K562 (cell line): ENCODE data around the gene VWA1. TPM values are rescaled to one million over a fixed set of nuclear protein-coding genes. Genes with fewer than 3 reads are reported as not detected.

Experiments
- ATAC-seq: fragments of 200-7000 bp; cut with Tn5 transposase; 3 replicates; pipeline ENCODE4 v1.9.1; 2020; ENCODE audit warnings: moderate library complexity
- BruUV-seq: library from RNA; stranded (reverse); fragments of 400-500 nt; replicated peaks from 2 replicates; lab custom pipeline; 2021; lab: Mats Ljungman, UMichigan
- CTCF ChIA-PET: fragments of 300-600 bp; formaldehyde crosslinking; extraction: SDS; loops from one replicate; lab custom pipeline; 2021; ENCODE audit warnings: low intra/inter-chr PET ratio; lab: Yijun Ruan, JAX
- POLR2A ChIA-PET: fragments of 300-600, 350-650 bp; sonication (Branson Sonifier 250); formaldehyde crosslinking; extraction: SDS; loops from one replicate; lab custom pipeline; 2021; ENCODE audit warnings: antibody characterized with exemption, inconsistent platforms; lab: Yijun Ruan, JAX
- DNase-seq, 4 experiments: peaks; one replicate each; pipeline versions ENCODE4 v3.0.0 to v3.0.0-alpha.2; 2011 to 2018; ENCODE audit warnings: low spot score in 3 of 4, mixed read lengths in 3 of 4; ENCODE audit errors: extremely low read depth in 1 of 4
- FAIRE-seq: peaks from 2 replicates; lab custom pipeline; 2011; peaks lifted over from hg19 to GRCh38; lab: Jason Lieb, UNC
- H2AFZ ChIP-seq: 2 replicates; pipeline ENCODE4 v1.6.0; 2011; ENCODE audit warnings: low read depth, low read length, control low read depth, inconsistent platforms
- H3K27ac ChIP-seq: fragments of 200-600 bp; 3 replicates; pipeline ENCODE4 v1.8.0; 2011; ENCODE audit warnings: low read depth, mild to moderate bottlenecking, control low read depth, inconsistent platforms, low read length, moderate library complexity, mixed read lengths; ENCODE audit errors: extremely low read depth
- H3K27me3 ChIP-seq, 2 experiments: fragments of 300-600 bp in 1 of 2; 2 replicates in 1 of 2; 3 replicates in 1 of 2; pipeline versions ENCODE4 v1.6.0 to v1.8.0; 2011; ENCODE audit warnings: inconsistent platforms in 2 of 2, low read length in 2 of 2, mild to moderate bottlenecking in 1 of 2, mixed read lengths in 1 of 2, moderate library complexity in 1 of 2; ENCODE audit not compliant: control insufficient read depth in 2 of 2, insufficient read depth in 2 of 2
- H3K36me3 ChIP-seq: fragments of 300-600 bp; 3 replicates; pipeline ENCODE4 v1.8.0; 2011; ENCODE audit warnings: mild to moderate bottlenecking, low read length, inconsistent platforms; ENCODE audit not compliant: control insufficient read depth, insufficient read depth
- H3K4me1 ChIP-seq, 2 experiments: fragments of 200-600 bp in 1 of 2; replicated peaks in 1 of 2; 2 replicates in 1 of 2; 3 replicates in 1 of 2; pipeline versions ENCODE4 v1.5.1 to v1.8.0; 2011; ENCODE audit warnings: inconsistent platforms in 2 of 2, low read length in 2 of 2, mild to moderate bottlenecking in 1 of 2, mixed read lengths in 1 of 2, moderate library complexity in 1 of 2; ENCODE audit not compliant: control insufficient read depth in 2 of 2, insufficient read depth in 2 of 2
- H3K4me2 ChIP-seq: 2 replicates; pipeline ENCODE4 v1.6.1; 2011; ENCODE audit warnings: low read length, control low read depth, inconsistent platforms, mixed read lengths; ENCODE audit not compliant: insufficient read depth
- H3K4me3 ChIP-seq: fragments of 200-600 bp; sonication (generic), shearing (Covaris generic); 2 replicates; pipeline ENCODE4 v1.5.1; 2016; ENCODE audit warnings: control low read depth, inconsistent platforms
- H3K79me2 ChIP-seq: fragments of 200-600 bp; 3 replicates; pipeline ENCODE4 v1.8.0; 2011; ENCODE audit warnings: low read length, inconsistent platforms; ENCODE audit not compliant: control insufficient read depth, insufficient read depth
- H3K9ac ChIP-seq, 2 experiments: 2 replicates each; pipeline versions ENCODE4 v1.6.0 to v1.6.1; 2011; ENCODE audit warnings: low read depth in 2 of 2, low read length in 2 of 2, control low read depth in 1 of 2, inconsistent platforms in 1 of 2, mild to moderate bottlenecking in 1 of 2, mixed read lengths in 1 of 2; ENCODE audit not compliant: insufficient read depth in 1 of 2
- H3K9me1 ChIP-seq: one replicate; pipeline ENCODE4 v1.6.0; 2011; ENCODE audit warnings: inconsistent platforms, mild to moderate bottlenecking, low read length, moderate library complexity; ENCODE audit not compliant: control insufficient read depth, insufficient read depth
- H3K9me3 ChIP-seq: replicated peaks from 2 replicates; pipeline ENCODE4 v1.5.1; 2011; ENCODE audit warnings: low read depth, low read length, inconsistent platforms; ENCODE audit not compliant: control insufficient read depth, insufficient read depth
- H4K20me1 ChIP-seq: replicated peaks from 2 replicates; pipeline ENCODE4 v1.6.1; 2011; ENCODE audit warnings: low read length, inconsistent platforms, mixed read lengths; ENCODE audit not compliant: control insufficient read depth, insufficient read depth
- HMGN3 ChIP-seq: IDR thresholded peaks from 2 replicates; pipeline ENCODE4 v1.6.1; 2011; ENCODE audit warnings: borderline replicate concordance, low read depth, mild to moderate bottlenecking, mixed read lengths, low read length; ENCODE audit not compliant: insufficient read length; ENCODE audit errors: extremely low read depth
- PTBP1 ChIP-seq: fragments of 200-400 bp; formaldehyde crosslinking; IDR thresholded peaks from 2 replicates; pipeline ENCODE4 v1.6.1; 2017; ENCODE audit warnings: low read depth, low read length
- WGBS: fragments of 100-300 bp; shearing (Covaris generic); methylation state at CpG from one replicate; pipeline ENCODE4 v1.1.6; 2016; ENCODE audit warnings: low coverage, mixed read lengths; ENCODE audit not compliant: insufficient coverage; ENCODE audit errors: missing lambda C conversion rate; 5-methylcytosine and 5-hydroxymethylcytosine counted together
- in situ Hi-C: fragments of 300-500 bp; cut with MboI; formaldehyde crosslinking; loops from 4 replicates; pipeline ENCODE4 v1.15.0; 2018; ENCODE audit warnings: inconsistent platforms, mixed read lengths
- intact Hi-C: fragments of 100-400 bp; cut with micrococcal nuclease; formaldehyde crosslinking; loops from 2 replicates; pipeline ENCODE4 v1.14.2; 2022
- polyA plus RNA-seq, 8 experiments: library from polyadenylated mRNA; depleted of rRNA in 4 of 8; stranded (reverse) in 5 of 8; unstranded in 3 of 8; fragments of >200 nt; fragmentation: Nextera tagmentation in 2 of 8; fragmentation: Illumina TruSeq in 1 of 8; extraction: Ambion mirVana in 2 of 8; extraction: Trizol in 1 of 8; gene quantifications; 2 replicates each; pipeline versions ENCODE4 v1.2.1 to v1.2.3, GENCODE V29; 2011 to 2014; ENCODE audit warnings: inconsistent platforms in 1 of 8, missing spikeins in 1 of 8
- total RNA-seq, 7 experiments: library from RNA; depleted of rRNA in 6 of 7; stranded (reverse); fragments of >200 nt in 6 of 7; fragmentation: Illumina TruSeq in 2 of 7; extraction: Trizol in 2 of 7; gene quantifications; 2 replicates each; pipeline versions ENCODE4 v1.2.1 to v1.2.3, GENCODE V29; 2011 to 2021; ENCODE audit warnings: low replicate concordance in 1 of 7
- TF ChIP-seq, protein P1 (sequence below): fragments of 250-450 bp; sonication (Bioruptor Pico); IDR thresholded peaks from 2 replicates; pipeline ENCODE4 v1.5.0; 2022; ENCODE audit warnings: mild to moderate bottlenecking

Gene VWA1
- total and polyA plus RNA-seq, 9 of the 15 experiments (the other 6 are each of a cell fraction or from before 2014, with no cell fraction given) = 0.01 to 6.4 (median 0.85) TPM

DNA sequence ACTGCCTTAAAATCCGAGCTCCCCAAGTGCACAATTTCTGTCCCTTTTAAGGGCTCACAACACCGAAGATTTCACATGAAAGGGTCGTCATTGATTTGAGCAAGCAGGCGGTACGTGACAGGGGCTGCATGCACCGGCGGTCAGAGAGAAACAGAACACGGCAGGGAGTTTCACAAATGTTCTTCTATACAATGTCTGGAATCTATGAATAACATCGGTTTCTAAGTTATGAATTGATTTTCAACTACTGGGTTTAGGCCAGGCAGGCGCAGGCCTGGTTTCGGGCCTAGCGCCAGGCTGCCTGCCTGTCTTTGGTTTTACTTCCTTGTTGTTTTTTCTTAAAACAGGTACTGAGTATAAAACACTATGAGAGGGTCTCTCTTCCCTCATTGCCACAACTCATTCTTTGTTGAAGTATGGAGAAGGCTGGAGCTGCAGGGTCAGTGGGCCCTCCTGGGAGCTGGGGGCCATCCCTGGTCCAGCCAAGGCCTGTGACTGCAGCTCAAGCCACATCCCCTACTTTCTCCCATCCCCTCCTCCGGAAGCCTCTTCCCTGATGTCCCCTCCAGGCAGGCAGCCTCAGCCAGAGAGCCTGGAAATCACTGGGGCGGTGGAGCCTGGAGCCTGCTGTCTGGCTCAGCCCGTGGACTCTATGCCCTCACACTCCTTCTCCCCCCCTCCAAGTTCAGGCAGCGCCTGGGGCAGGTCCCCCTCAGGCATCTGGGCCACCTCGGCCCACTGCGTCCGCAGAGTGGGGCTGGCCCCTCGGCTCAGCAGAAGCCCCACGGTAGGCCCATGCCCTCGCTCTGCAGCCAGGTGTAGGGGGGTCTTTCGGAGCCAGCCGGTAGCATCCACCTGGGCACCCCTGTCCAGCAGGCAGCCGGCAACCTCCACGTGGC is 16.8 kb upstream of the VWA1 start (continued):
- TF ChIP-seq, protein P1, sequence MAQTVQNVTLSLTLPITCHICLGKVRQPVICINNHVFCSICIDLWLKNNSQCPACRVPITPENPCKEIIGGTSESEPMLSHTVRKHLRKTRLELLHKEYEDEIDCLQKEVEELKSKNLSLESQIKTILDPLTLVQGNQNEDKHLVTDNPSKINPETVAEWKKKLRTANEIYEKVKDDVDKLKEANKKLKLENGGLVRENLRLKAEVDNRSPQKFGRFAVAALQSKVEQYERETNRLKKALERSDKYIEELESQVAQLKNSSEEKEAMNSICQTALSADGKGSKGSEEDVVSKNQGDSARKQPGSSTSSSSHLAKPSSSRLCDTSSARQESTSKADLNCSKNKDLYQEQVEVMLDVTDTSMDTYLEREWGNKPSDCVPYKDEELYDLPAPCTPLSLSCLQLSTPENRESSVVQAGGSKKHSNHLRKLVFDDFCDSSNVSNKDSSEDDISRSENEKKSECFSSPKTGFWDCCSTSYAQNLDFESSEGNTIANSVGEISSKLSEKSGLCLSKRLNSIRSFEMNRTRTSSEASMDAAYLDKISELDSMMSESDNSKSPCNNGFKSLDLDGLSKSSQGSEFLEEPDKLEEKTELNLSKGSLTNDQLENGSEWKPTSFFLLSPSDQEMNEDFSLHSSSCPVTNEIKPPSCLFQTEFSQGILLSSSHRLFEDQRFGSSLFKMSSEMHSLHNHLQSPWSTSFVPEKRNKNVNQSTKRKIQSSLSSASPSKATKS (CRISPR knock-in tag) = no peak
- TF ChIP-seq, all 486 proteins: peak for 0

DNA sequence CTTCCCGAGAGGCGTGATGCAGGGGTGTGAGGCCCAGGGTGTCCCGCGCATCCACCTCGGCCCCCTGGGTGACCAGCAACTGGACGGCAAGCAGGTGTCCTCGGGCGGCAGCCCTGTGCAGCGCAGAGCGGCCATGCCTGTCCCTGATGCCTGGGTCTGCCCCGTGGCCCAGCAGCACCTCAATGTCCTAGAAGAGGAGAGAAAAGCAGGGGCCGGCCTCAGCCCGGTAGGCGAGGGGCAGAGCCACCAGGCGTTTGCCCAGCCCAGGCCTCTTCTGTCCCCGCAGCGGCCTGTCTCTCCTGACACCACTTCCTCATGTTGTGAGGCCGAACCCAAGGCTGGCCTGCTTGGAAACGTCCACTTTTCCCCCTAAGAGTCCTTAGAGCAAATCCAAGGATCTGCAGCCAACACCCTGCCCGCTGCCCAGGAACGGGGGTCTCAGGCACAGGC is 16.1 kb upstream of the VWA1 start:
- Histone ChIP-seq H3K9me3 (no peaks in the 10 kb centered on the region), H3K9me1 (no peaks in the 10 kb centered on the region), H3K4me2 (no peak overlapping the region), H3K27ac (no peak overlapping the region), H3K27me3 (no peaks in the 10 kb centered on the region), H3K4me3 (no peak overlapping the region), H3K4me1 (peaks cover 3 to 25% of the 10 kb centered on the region in 2 experiments; a peak in 4 of 5 replicates), H3K36me3 (no peaks in the 10 kb centered on the region), H2AFZ (no peak overlapping the region), H3K9ac (peak overlapping the region in 1 of 2 experiments; percentile 39; a peak in 1 of 4 replicates), H4K20me1 (no peaks in the 10 kb centered on the region), H3K79me2 (no peaks in the 10 kb centered on the region)
- BruUV-seq = no TSS peak
- intact Hi-C loops = no loop called here
- DNase-seq (no peak), ATAC-seq (no peak), FAIRE-seq (no peak)
- WGBS = 74% methylated on average over 18 of the region's 21 CpGs
- POLR2A ChIA-PET = interaction anchor here (0.6 kb wide), 2 partner anchors 10 to 20 kb away, joined by 3 to 5 read pairs; no protein-coding TSS in a partner anchor
- CTCF ChIA-PET = no interaction called here
- in situ Hi-C loops = no loop called here
- no peak for TF ChIP-seq PTBP1
- TF ChIP-seq HMGN3 = peak; percentile 27
